Measurements from ENCODE around the gene TSSK6. TPM values are rescaled to one million over a fixed set of nuclear protein-coding genes. Genes with fewer than 3 reads are reported as not detected.

The TSSK6 gene
- total RNA-seq, 3 donors from 2014 or later, result 1.8 to 2.5 (median 2.3) TPM

GRCh38 chr19:19531951-19532805, 16.8 kb upstream of the TSSK6 start:
- H3K36me3 ChIP-seq (ENCODE audit: low read depth), result no peaks in the 10 kb centered on the region
- peaks cover 6% of the 10 kb centered on the region for H3K4me1 ChIP-seq (ENCODE audit: low read depth)
- intact Hi-C loops (cut with DNase I, micrococcal nuclease), result loop anchor here (5.0 kb wide), 1 partner anchor 110 kb away; the partner anchor contains the start of gene GMIP (in 2 of the 2)
- no peaks in the 10 kb centered on the region for H3K9me3 ChIP-seq
- no peak overlapping the region for H3K4me3 ChIP-seq
- DNase-seq (peak; percentile 84 to 92 (median 89)), ATAC-seq (peak; percentile 84)
- TF ChIP-seq, protein P1, sequence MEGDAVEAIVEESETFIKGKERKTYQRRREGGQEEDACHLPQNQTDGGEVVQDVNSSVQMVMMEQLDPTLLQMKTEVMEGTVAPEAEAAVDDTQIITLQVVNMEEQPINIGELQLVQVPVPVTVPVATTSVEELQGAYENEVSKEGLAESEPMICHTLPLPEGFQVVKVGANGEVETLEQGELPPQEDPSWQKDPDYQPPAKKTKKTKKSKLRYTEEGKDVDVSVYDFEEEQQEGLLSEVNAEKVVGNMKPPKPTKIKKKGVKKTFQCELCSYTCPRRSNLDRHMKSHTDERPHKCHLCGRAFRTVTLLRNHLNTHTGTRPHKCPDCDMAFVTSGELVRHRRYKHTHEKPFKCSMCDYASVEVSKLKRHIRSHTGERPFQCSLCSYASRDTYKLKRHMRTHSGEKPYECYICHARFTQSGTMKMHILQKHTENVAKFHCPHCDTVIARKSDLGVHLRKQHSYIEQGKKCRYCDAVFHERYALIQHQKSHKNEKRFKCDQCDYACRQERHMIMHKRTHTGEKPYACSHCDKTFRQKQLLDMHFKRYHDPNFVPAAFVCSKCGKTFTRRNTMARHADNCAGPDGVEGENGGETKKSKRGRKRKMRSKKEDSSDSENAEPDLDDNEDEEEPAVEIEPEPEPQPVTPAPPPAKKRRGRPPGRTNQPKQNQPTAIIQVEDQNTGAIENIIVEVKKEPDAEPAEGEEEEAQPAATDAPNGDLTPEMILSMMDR (IDR thresholded peaks at IDR 0.05), result peak; percentile 93

DNA sequence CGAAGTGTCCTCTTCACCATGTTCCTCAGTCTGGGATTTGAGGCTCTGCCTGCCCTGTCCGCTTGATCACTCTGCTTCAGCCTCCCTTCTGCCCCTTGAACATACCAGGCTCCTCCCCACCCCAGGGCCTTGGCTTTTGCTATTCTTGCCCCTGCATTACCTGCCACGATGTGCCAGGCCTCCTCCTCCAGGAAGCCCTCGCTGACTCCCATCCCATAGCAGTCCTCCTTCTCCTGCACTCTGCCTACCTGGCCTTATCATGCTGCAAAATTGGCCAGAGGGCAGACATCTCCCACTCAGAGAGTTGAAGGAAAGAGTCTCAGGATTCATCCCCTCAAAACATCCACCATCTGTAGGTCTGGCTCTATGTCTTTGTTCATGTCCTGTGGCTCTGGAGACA, 15.5 kb upstream of the TSSK6 start:
- intact Hi-C loops (cut with DNase I, micrococcal nuclease), result loop anchor here (5.0 kb wide), 1 partner anchor 111 kb away; the partner anchor contains the start of gene GMIP (in 2 of the 2)
- TF ChIP-seq, protein P1 (IDR thresholded peaks at IDR 0.05), result no peak
- Histone ChIP-seq H3K9me3 (no peaks in the 10 kb centered on the region), H3K4me1 (ENCODE audit: low read depth) (peaks cover 6% of the 10 kb centered on the region), H3K36me3 (ENCODE audit: low read depth) (no peaks in the 10 kb centered on the region), H3K4me3 (no peak overlapping the region)
- ATAC-seq (no peak), DNase-seq (no peak)

DNA sequence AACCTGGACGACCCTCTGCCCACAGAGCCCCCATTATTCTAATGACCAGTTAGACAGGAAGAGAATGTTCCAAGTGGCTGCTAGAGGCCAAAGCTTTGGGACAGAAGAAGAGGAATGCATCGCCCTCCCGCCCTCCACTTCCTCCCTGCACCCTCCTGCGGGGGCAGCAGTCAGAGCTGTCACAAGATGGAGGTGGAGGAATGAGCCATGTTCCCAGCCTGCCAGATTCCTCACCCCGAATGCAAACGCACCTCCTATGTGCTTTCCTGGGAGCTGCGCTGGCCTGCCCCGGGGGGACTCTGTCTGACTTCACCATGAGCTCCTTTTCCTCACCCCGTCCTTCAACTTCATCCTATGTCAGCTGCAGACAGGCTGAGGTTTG, 15.1 kb upstream of the TSSK6 start:
- TF ChIP-seq, protein P1 (IDR thresholded peaks at IDR 0.05), result no peak
- ATAC-seq, result no peak
- no peak overlapping the region for H3K4me3 ChIP-seq
- peaks cover 6% of the 10 kb centered on the region for H3K4me1 ChIP-seq (ENCODE audit: low read depth)
- no peaks in the 10 kb centered on the region for H3K9me3 ChIP-seq
- no peaks in the 10 kb centered on the region for H3K36me3 ChIP-seq (ENCODE audit: low read depth)
- intact Hi-C loops (cut with DNase I, micrococcal nuclease), result loop anchor here (5.0 kb wide), 1 partner anchor 112 kb away; the partner anchor contains the start of gene GMIP (in 2 of the 2)
- no peak for DNase-seq

- no peaks in the 10 kb centered on the region for H3K36me3 ChIP-seq (ENCODE audit: low read depth)
- TF ChIP-seq, protein P1 (IDR thresholded peaks at IDR 0.05), result no peak
- H3K4me3 ChIP-seq, result no peak overlapping the region
- ATAC-seq (no peak), DNase-seq (no peak)
- peaks cover 6% of the 10 kb centered on the region for H3K4me1 ChIP-seq (ENCODE audit: low read depth)
- no peaks in the 10 kb centered on the region for H3K9me3 ChIP-seq
- intact Hi-C loops (cut with DNase I, micrococcal nuclease), result loop anchor here (5.0 kb wide), 1 partner anchor 112 kb away; the partner anchor contains the start of gene GMIP (in 2 of the 2)
Measured at GRCh38 chr19:19529783-19530422, 14.6 kb upstream of the TSSK6 start.

GRCh38 chr19:19528721-19529490, 13.6 kb upstream of the TSSK6 start, which contains the start of gene YJEFN3:
TSS of gene YJEFN3 (plus strand) at chr19:19528911. CDS start at chr19:19528933, 22 bp downstream.
- DNase-seq (no peak), ATAC-seq (no peak)
- Histone ChIP-seq H3K4me1 (ENCODE audit: low read depth) (peaks cover 6% of the 10 kb centered on the region), H3K4me3 (no peak within 1 kb of the TSS), H3K36me3 (ENCODE audit: low read depth) (no peaks in the 10 kb centered on the region), H3K9me3 (no peaks in the 10 kb centered on the region)
- intact Hi-C loops (cut with DNase I, micrococcal nuclease), result no loop called here
- TF ChIP-seq, protein P1 (IDR thresholded peaks at IDR 0.05), result no peak
